GM13977 (cell line): Measurements from ENCODE around the gene MOB3B.

ENCODE experiments used
- DNase-seq: peaks from one replicate; pipeline ENCODE4 v3.0.0; 2012; ENCODE audit warnings: low spot score
- CTCF ChIP-seq: IDR thresholded peaks from 2 replicates; pipeline ENCODE4 v1.5.1; 2012; ENCODE audit warnings: mild to moderate bottlenecking, control low read depth; ENCODE audit not compliant: insufficient read depth; ENCODE audit errors: extremely low read depth, missing control alignments
- in situ Hi-C: fragments of 300-500 bp; cut with MboI; formaldehyde crosslinking; loops from one replicate; pipeline ENCODE4 v1.12.0; 2022; ENCODE audit warnings: low sequenced_read_pairs, low pct_unique_long_range_greater_than_20kb, mixed read lengths, inconsistent platforms; ENCODE audit not compliant: unreplicated experiment

The MOB3B gene

GRCh38 chr9:27335075-27335474 is 194.5 kb downstream of the MOB3B start:
- in situ Hi-C loops = no loop called here
- no peak for TF ChIP-seq CTCF
- no peak for DNase-seq

- DNase-seq = peak; percentile 78
- TF ChIP-seq CTCF = peak; percentile 82
- in situ Hi-C loops = loop anchor here (5.0 kb wide), 1 partner anchor 199 kb away; no protein-coding TSS in a partner anchor
Measured at GRCh38 chr9:27333241-27334052, 196.2 kb downstream of the MOB3B start.

- no peak for TF ChIP-seq CTCF
- in situ Hi-C loops = loop anchor here (5.0 kb wide), 1 partner anchor 201 kb away; no protein-coding TSS in a partner anchor
- no peak for DNase-seq
Measured at GRCh38 chr9:27331393-27331792, 198.2 kb downstream of the MOB3B start.

GRCh38 chr9:27329291-27329690 is 200.3 kb downstream of the MOB3B start:
- in situ Hi-C loops = no loop called here
- no peak for TF ChIP-seq CTCF

GRCh38 chr9:27328483-27328882 is 201.1 kb downstream of the MOB3B start:
- DNase-seq = no peak
- in situ Hi-C loops = no loop called here
- no peak for TF ChIP-seq CTCF

More at GRCh38 chr9:27329291-27329690, 200.3 kb downstream of the MOB3B start:
- no peak for DNase-seq

GRCh38 chr9:27311184-27311583 is 218.4 kb downstream of the MOB3B start:
- TF ChIP-seq CTCF = no peak
- no peak for DNase-seq
- in situ Hi-C loops = no loop called here
